HuH-7.5 (cell line): Measurements from ENCODE around the gene SELENOO.

Experiments used
- DNase-seq: peaks from one replicate; pipeline ENCODE4 v3.0.0; 2011; ENCODE audit warnings: low spot score

SELENOO gene

GRCh38 chr22:50171965-50172421 is 28.8 kb upstream of the SELENOO start:
- no peak for DNase-seq

GRCh38 chr22:50173311-50173982 is 27.4 kb upstream of the SELENOO start:
- DNase-seq, result no peak

GRCh38 chr22:50173983-50174355 is 26.8 kb upstream of the SELENOO start:
- no peak for DNase-seq

DNA sequence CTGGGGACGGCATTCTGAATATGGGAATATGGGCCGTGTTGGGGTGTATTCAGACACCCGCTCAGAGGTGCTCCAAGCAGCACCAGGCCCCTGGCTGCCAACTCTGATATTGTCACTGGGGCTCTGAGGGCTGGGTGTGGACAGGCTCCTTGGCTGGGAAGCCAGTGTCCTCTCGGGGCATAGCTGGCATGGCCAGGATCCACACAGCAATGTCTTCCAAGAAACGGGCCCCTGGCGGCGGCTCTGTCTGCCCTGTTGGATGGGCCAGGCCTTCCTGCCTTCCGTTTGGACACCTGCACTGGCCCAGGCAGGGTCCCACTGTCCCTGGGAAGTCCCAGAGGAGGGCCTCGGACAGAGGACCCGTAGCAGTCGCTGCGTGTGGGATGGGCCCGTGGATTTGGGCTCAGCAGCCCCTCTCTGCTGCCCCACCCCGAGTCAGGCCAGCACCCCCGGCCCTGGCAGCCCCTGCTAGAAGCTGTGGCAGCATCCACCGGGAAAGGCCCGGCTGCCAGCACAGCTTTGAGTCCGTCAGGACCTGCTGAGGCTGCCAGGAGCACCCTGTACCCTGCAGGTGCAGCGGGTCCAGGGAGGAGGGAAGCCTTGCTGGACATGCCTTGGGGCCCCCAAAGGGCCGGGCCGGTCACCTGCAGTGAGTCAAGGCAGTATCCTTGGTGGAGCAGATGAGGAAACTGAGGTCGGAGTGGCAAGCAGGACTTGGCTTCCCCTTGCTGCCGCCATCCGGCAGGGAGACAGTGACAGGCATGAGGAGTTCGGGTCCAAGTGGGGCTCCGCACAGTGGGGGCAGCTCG is 26.2 kb upstream of the SELENOO start:
- DNase-seq, result no peak

DNA sequence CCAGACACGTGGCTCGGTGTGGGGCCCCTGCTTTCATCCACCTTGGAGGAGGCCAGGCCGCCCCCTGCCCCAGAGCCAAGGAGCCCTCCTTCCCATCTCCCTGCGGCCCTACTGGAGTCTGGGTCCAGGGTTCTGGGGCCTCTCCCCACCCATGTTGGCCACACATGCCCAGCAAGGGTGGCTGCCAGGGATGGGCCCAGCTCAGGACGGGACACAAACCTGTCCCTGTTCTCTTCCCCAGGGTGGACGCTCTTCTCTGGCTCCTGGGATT is 25.7 kb upstream of the SELENOO start:
- no peak for DNase-seq

GRCh38 chr22:50175921-50176849 is 24.6 kb upstream of the SELENOO start:
- DNase-seq, result no peak

GRCh38 chr22:50176850-50177536 is 23.8 kb upstream of the SELENOO start:
- no peak for DNase-seq

DNA sequence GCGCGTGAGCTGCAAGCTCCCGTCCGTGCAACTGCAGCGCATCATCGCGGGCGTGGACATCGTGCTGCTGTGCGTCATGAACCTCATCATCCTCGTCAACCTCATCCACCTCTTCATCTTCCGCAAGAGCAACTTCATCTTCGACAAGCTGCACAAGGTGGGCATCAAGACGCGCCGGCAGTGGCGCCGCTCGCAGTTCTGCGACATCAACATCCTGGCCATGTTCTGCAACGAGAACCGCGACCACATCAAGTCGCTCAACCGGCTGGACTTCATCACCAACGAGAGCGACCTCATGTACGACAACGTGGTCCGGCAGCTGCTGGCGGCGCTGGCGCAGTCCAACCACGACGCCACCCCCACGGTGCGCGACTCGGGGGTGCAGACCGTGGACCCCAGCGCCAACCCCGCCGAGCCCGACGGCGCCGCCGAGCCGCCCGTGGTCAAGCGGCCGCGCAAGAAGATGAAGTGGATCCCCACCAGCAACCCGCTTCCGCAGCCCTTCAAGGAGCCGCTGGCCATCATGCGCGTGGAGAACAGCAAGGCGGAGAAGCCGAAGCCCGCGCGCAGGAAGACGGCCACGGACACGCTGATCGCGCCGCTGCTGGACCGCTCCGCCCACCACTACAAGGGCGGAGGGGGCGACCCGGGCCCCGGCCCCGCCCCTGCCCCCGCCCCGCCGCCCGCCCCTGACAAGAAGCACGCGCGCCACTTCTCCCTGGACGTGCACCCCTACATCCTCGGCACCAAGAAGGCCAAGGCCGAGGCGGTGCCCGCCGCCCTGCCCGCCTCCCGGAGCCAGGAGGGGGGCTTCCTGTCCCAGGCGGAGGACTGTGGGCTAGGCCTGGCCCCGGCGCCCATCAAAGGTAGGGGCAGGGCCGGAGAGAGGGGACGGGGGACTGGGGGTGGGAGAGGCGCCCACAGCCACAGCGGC is 23.0 kb upstream of the SELENOO start:
- no peak for DNase-seq

GRCh38 chr22:50178471-50178864 is 22.3 kb upstream of the SELENOO start:
- DNase-seq, result no peak

GRCh38 chr22:50178871-50179869 is 21.6 kb upstream of the SELENOO start:
- DNase-seq, result no peak

DNA sequence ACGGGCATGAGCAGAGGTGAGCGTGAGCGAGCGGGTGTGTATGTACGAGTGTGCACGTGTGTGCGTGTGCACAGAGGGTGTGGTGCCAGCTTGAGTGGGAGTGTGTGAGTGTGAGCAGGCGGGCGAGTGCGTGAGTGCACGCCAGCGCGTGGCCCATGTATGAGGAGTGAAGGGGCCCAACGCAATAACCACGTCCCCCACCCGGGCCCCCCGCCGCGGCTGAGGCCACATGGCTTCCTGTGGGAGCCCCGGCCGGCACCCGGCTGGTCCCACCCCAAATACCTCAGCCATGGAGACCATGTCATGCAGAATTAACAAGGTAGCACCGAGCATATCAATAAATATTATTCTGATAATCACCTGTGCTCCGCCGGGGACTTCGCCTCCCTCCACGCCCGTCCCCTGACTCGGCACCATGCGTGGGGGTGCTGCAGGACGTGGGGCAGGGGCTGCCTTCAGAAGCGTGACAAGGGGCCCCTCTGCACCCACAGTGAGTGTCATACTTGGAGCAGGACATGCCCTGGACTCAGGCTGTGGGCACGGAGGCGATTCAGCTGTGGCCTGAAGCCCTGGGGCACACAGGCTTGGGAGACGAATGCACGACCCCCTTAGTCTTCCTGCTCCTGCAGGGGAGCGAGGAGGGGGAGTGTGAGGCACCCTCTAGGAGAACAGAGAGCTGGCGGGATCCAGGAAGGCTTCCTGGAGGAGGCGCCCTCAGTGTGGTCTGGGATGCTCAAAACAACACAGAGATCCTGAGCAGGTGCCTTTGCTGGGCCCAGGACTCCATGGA is 20.7 kb upstream of the SELENOO start:
- DNase-seq, result no peak

DNA sequence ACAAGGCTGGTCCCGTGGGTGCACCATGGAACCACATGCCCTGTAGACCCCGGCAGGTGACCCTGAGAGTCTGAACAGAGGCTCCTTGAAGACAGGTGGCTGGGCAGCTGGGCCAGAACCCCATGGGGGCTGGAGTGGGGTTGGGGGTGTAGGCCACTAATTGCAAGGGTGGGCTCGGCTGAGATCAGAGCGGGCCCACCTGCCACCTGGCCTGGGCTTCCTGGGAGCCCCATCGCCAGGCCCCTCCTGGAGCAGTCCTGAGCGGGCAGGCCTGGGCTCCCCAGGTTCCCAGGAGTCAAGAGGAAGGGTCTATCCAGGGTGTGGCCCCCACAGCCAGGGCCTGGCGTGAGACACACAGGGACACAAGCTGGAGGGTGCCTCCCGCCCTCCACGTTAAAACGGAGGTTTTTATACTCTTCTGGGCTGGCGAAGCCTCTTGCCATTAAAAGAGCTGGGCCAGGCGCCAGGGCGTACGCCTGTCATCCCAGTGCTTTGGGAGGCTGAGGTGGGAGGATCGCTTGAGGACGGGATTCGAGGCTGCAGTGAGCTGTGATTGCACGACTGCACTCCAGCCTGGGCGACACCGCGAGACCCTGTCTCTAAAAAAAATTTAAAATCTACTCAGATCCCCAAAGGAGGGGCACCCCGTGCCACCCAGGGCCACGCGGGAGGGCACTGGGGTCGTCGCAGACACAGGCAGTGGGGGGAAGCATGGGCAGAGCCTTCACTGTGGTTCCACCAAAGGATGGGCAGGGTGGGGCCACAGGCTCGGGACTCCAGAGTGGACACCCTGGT is 19.9 kb upstream of the SELENOO start:
- no peak for DNase-seq

DNA sequence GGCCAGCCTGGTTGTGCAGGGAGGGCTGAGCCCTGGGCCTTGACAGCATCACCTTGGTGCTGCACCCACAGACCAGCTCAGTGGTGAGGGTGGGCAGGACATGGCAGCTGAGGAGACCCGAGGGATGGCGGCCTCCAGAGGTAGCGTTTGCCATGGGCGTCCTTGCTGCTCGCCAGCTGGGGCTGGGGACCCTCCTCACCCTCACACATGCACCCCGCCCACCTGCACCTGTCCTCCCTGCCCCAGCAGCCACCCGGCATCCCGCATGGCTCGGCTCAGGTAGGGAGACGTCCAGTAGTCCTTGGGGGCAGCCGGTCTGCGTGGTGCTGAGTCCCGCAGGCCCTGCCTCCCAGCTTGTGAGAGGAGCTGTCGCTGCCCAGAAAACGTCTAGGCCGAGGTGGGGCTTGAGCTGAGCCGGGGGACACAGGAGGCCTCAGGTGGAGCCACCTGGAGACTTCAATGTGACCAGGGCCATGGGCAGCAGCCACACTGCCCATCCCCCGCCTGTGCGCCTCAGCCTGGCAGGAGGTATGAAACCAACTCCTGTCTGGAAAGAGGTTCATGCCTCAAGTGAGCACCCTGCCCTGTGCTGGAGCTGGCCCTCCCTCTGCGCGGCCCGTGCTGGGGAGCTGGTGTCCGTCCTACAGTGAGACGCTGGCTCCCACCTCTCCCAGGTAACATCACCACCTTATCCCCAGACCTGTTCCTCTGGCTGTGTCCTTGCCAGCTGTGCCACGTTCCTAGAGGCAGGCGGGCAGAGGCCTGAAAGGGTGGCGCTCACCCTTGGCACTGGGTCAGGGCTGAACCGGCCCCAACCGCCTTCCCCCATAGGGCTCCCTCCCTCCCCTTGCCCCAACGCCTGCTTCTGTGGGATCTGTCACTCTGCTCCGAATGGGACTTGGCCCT is 18.4 kb upstream of the SELENOO start:
- DNase-seq, result no peak

DNA sequence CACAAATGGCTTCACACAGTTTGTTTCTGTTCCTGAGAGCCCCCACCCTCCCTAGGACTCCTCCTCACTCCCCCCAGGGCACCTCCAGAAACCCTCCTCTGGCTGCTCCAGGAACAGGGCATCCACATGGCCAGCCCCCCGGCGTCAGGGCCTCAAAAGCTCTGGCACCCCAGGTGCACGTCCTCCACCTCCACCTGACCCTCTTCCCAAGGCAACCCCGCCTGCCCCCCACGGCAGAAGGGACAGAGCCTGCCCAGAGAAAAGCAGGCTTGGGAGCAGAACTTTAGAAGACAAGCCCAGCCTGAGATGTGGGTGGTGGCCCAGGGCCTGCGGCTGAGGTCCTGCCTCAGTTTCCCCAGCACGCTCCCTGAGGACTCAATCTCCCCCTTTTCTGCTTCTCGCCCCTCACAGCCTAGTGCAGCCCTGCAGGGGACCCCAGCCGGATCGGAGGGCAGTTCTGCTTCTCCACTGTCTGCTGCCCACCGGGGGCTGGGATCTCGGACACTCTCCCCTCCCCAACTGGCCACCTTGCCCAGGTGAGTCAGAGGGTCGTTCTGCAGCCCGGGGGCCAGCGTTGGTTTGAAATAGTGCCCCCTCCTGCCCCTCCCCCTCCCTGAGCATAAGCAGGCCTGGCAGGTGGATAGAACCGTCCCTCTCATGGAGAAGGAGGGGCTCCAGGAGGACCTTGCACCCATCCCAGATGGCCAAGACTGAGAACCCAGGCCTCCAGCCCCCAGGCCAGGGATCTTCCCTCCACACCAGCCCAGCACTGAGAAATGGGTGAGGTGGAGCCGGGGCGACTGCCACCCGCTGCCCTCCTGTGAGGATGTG is 17.5 kb upstream of the SELENOO start:
- no peak for DNase-seq

GRCh38 chr22:50184004-50184901 is 16.6 kb upstream of the SELENOO start:
- no peak for DNase-seq
